GM12878 (cell line): Measurements from ENCODE around the gene ZNF189. TPM values are rescaled to one million over a fixed set of nuclear protein-coding genes. Genes with fewer than 3 reads are reported as not detected.

Source experiments
- ATAC-seq: fragments of 200-7000 bp; cut with Tn5 transposase; 3 replicates; pipeline ENCODE4 v1.9.1; 2020; ENCODE audit warnings: mild to moderate bottlenecking, moderate library complexity
- BruUV-seq: library from RNA; stranded (reverse); fragments of 400-500 nt; replicated peaks from 2 replicates; lab custom pipeline; 2021; lab: Mats Ljungman, UMichigan
- CTCF ChIA-PET: fragments of 300-600 bp; sonication (Branson Sonifier 250); formaldehyde crosslinking; extraction: SDS; loops from one replicate; lab custom pipeline; 2021; ENCODE audit warnings: inconsistent platforms; lab: Yijun Ruan, JAX
- POLR2A ChIA-PET: fragments of 350-600 bp; formaldehyde crosslinking; extraction: SDS; loops from one replicate; lab custom pipeline; 2021; ENCODE audit warnings: inconsistent platforms; lab: Charles Lee
- RAD21 ChIA-PET: fragments of 300-600 bp; sonication (Branson Sonifier 250); formaldehyde crosslinking; loops from one replicate; lab custom pipeline; 2023; ENCODE audit warnings: antibody characterized with exemption; ENCODE audit not compliant: unreplicated experiment; lab: Charles Lee
- SMC1A ChIA-PET: fragments of 300-600 bp; sonication (Branson Sonifier 250); formaldehyde crosslinking; loops from one replicate; lab custom pipeline; 2023; ENCODE audit not compliant: unreplicated experiment, uncharacterized antibody; lab: Charles Lee
- DNase-seq: peaks from one replicate; pipeline ENCODE4 v3.0.0-alpha.2; 2011; ENCODE audit warnings: low read depth, low spot score
- FAIRE-seq: peaks from 3 replicates; lab custom pipeline; 2011; peaks lifted over from hg19 to GRCh38; lab: Jason Lieb, UNC
- H2AFZ ChIP-seq: 2 replicates; pipeline ENCODE4 v1.6.0; 2011; ENCODE audit warnings: low read depth, low read length, control low read depth; ENCODE audit not compliant: control insufficient read depth
- H3K27ac ChIP-seq: 2 replicates; pipeline ENCODE4 v1.5.1; 2011; ENCODE audit warnings: control low read depth; ENCODE audit not compliant: control insufficient read depth, insufficient read depth
- H3K27me3 ChIP-seq, 2 experiments: replicated peaks in 1 of 2; 2 replicates each; pipeline versions ENCODE4 v1.6.0 to v1.6.1; 2011; ENCODE audit warnings: low read length in 1 of 2; ENCODE audit not compliant: control insufficient read depth in 2 of 2, insufficient read depth in 2 of 2
- H3K36me3 ChIP-seq, 2 experiments: 2 replicates each; pipeline ENCODE4 v1.5.1; 2011; ENCODE audit warnings: low read length in 1 of 2; ENCODE audit not compliant: control insufficient read depth in 2 of 2, insufficient read depth in 2 of 2
- H3K4me1 ChIP-seq: 2 replicates; pipeline ENCODE4 v1.6.1; 2011; ENCODE audit warnings: mild to moderate bottlenecking, low read length, moderate library complexity, mixed read lengths; ENCODE audit not compliant: control insufficient read depth, insufficient read depth
- H3K4me2 ChIP-seq: 2 replicates; pipeline ENCODE4 v1.6.0; 2011; ENCODE audit warnings: control low read depth; ENCODE audit not compliant: control insufficient read depth, insufficient read depth
- H3K4me3 ChIP-seq: fragments of 200-600 bp; sonication (generic); 2 replicates; pipeline ENCODE4 v1.5.1; 2016
- H3K79me2 ChIP-seq: 2 replicates; pipeline ENCODE4 v1.6.0; 2011; ENCODE audit warnings: low read length; ENCODE audit not compliant: control insufficient read depth, insufficient read depth
- H3K9ac ChIP-seq: 2 replicates; pipeline ENCODE4 v1.8.0; 2011; ENCODE audit warnings: low read length, control low read depth, mixed read lengths; ENCODE audit not compliant: control insufficient read depth, insufficient read depth
- H3K9me3 ChIP-seq: replicated peaks from 3 replicates; pipeline ENCODE4 v1.5.1; 2011; ENCODE audit warnings: mild to moderate bottlenecking, low read length; ENCODE audit not compliant: control insufficient read depth, insufficient read depth
- H4K20me1 ChIP-seq: 2 replicates; pipeline ENCODE4 v1.6.0; 2011; ENCODE audit not compliant: control insufficient read depth, insufficient read depth
- CHD4 ChIP-seq: fragments of 200-600 bp; sonication (generic); IDR thresholded peaks from 2 replicates; pipeline ENCODE4 v1.6.1; 2016; ENCODE audit warnings: mild to moderate bottlenecking
- GATAD2B ChIP-seq: fragments of 450-650 bp; conservative IDR thresholded peaks from 2 replicates; pipeline ENCODE4 v1.6.1; 2017; ENCODE audit warnings: low read depth, mild to moderate bottlenecking, moderate library complexity
- NBN ChIP-seq: fragments of 450-650 bp; IDR thresholded peaks from 2 replicates; pipeline ENCODE4 v1.6.1; 2016
- RELA ChIP-seq: fragments of 450-650 bp; IDR thresholded peaks from 2 replicates; pipeline ENCODE4 v1.8.0; 2014; ENCODE audit warnings: borderline replicate concordance; ENCODE audit not compliant: partially characterized antibody
- SP1 ChIP-seq: IDR thresholded peaks from one replicate; pipeline ENCODE4 v1.6.1; 2011; ENCODE audit warnings: low read depth, low read length
- SPI1 ChIP-seq: IDR thresholded peaks from 2 replicates; pipeline ENCODE4 v1.6.1; 2011; ENCODE audit warnings: low read depth, mild to moderate bottlenecking, low read length, moderate library complexity, borderline replicate concordance; ENCODE audit not compliant: insufficient read depth
- SUZ12 ChIP-seq: fragments of 200-600 bp; sonication (generic); IDR thresholded peaks from one replicate; pipeline ENCODE4 v1.6.1; 2018; ENCODE audit warnings: antibody characterized with exemption, mild to moderate bottlenecking; ENCODE audit not compliant: unreplicated experiment
- ZNF24 ChIP-seq: fragments of 450-650 bp; IDR thresholded peaks from 2 replicates; pipeline ENCODE4 v1.6.1; 2017; ENCODE audit warnings: antibody characterized with exemption, mild to moderate bottlenecking
- WGBS: methylation state at CpG from one replicate; pipeline ENCODE4 v1.1.6; 2016; ENCODE audit warnings: low lambda C conversion rate; ENCODE audit not compliant: insufficient replicate concordance, insufficient coverage; ENCODE audit errors: missing lambda C conversion rate; 5-methylcytosine and 5-hydroxymethylcytosine counted together
- in situ Hi-C: fragments of 300-500 bp; cut with MboI; formaldehyde crosslinking; loops from 9 replicates; pipeline ENCODE4 v1.14.3; 2018; ENCODE audit warnings: mixed read lengths
- intact Hi-C: fragments of 100-400 bp; cut with micrococcal nuclease; formaldehyde crosslinking; loops from one replicate; pipeline ENCODE4 v1.14.2; 2022; ENCODE audit not compliant: unreplicated experiment
- polyA plus RNA-seq, 11 experiments: library from polyadenylated mRNA; depleted of rRNA in 4 of 11; unstranded in 6 of 11; stranded (reverse) in 5 of 11; fragments of >200 nt; fragmentation: Nextera tagmentation in 4 of 11; fragmentation: Illumina TruSeq in 1 of 11; extraction: Ambion mirVana in 4 of 11; extraction: Trizol in 1 of 11; gene quantifications; 1 replicate in 1 of 11; 2 replicates in 10 of 11; pipeline versions ENCODE4 v1.2.1 to v1.2.3, GENCODE V29; 2011 to 2016; ENCODE audit warnings: inconsistent platforms in 2 of 11, missing spikeins in 2 of 11, low read depth in 1 of 11
- total RNA-seq, 4 experiments: library from RNA; depleted of rRNA in 3 of 4; stranded (reverse); fragments of >200 nt in 3 of 4; fragmentation: Illumina TruSeq in 1 of 4; extraction: Trizol in 1 of 4; gene quantifications; 2 replicates each; pipeline versions ENCODE4 v1.2.1 to v1.2.3, GENCODE V29; 2013 to 2021
- TF ChIP-seq, protein P1 (sequence below): fragments of 450-650 bp; IDR thresholded peaks from 2 replicates; pipeline ENCODE4 v1.6.1; 2016; ENCODE audit warnings: mild to moderate bottlenecking, moderate library complexity, borderline replicate concordance

Gene ZNF189
- total and polyA plus RNA-seq, 10 of the 15 experiments (the other 5 are each of a cell fraction or from before 2014, with no cell fraction given): 3.1 to 12.3 (median 7.4) TPM

DNA sequence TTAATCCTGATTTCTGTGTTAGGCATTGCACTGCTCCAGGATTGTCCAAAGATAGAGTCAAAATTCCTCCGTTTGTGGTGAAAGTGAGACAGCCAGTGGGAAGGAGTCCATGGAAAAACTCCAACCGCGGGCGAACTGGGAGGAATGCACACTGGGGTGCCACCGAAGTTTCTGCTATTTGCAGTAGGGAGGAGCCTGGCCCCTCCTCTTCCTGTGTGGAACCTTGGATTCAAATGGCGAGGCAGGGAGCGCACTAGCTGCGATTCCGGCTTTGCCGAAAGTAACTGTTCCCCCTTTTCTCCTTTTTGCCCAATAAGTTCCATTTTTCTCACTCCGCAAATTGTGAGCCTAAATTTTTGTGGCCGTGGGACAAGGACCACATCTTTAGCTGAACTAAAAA, 23.1 kb upstream of the ZNF189 start:
- Histone ChIP-seq H3K4me1 (no peaks in the 10 kb centered on the region), H3K4me2 (no peak overlapping the region), H2AFZ (no peak overlapping the region), H3K36me3 (no peaks in the 10 kb centered on the region), H3K27me3 (no peaks in the 10 kb centered on the region), H3K79me2 (no peaks in the 10 kb centered on the region), H3K27ac (no peak overlapping the region), H4K20me1 (no peaks in the 10 kb centered on the region), H3K9me3 (no peaks in the 10 kb centered on the region), H3K4me3 (no peak overlapping the region), H3K9ac (no peak overlapping the region)
- in situ Hi-C loops: no loop called here
- ChIA-PET POLR2A (no interaction called here), RAD21 (no interaction called here), SMC1A (no interaction called here), CTCF (no interaction called here)
- no peak for FAIRE-seq
- no peak for DNase-seq
- TF ChIP-seq SP1 (no peak), ZNF24 (no peak), GATAD2B (no peak), CHD4 (no peak), RELA (no peak), NBN (no peak), SPI1 (no peak), SUZ12 (no peak)
- TF ChIP-seq, protein P1, sequence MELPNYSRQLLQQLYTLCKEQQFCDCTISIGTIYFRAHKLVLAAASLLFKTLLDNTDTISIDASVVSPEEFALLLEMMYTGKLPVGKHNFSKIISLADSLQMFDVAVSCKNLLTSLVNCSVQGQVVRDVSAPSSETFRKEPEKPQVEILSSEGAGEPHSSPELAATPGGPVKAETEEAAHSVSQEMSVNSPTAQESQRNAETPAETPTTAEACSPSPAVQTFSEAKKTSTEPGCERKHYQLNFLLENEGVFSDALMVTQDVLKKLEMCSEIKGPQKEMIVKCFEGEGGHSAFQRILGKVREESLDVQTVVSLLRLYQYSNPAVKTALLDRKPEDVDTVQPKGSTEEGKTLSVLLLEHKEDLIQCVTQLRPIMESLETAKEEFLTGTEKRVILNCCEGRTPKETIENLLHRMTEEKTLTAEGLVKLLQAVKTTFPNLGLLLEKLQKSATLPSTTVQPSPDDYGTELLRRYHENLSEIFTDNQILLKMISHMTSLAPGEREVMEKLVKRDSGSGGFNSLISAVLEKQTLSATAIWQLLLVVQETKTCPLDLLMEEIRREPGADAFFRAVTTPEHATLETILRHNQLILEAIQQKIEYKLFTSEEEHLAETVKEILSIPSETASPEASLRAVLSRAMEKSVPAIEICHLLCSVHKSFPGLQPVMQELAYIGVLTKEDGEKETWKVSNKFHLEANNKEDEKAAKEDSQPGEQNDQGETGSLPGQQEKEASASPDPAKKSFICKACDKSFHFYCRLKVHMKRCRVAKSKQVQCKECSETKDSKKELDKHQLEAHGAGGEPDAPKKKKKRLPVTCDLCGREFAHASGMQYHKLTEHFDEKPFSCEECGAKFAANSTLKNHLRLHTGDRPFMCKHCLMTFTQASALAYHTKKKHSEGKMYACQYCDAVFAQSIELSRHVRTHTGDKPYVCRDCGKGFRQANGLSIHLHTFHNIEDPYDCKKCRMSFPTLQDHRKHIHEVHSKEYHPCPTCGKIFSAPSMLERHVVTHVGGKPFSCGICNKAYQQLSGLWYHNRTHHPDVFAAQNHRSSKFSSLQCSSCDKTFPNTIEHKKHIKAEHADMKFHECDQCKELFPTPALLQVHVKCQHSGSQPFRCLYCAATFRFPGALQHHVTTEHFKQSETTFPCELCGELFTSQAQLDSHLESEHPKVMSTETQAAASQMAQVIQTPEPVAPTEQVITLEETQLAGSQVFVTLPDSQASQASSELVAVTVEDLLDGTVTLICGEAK: no peak
- WGBS: 80% methylated on average over 12 of the region's 12 CpGs
- ATAC-seq: no peak
- intact Hi-C loops: no loop called here
- no TSS peak for BruUV-seq
